ENCODE results near the gene PRF1.
"Not testable (repeated sequence)": the region's sequence is repeated elsewhere in the genome, so short reads cannot be mapped to it uniquely, and the experiment has no call there.

Gene PRF1

DNA sequence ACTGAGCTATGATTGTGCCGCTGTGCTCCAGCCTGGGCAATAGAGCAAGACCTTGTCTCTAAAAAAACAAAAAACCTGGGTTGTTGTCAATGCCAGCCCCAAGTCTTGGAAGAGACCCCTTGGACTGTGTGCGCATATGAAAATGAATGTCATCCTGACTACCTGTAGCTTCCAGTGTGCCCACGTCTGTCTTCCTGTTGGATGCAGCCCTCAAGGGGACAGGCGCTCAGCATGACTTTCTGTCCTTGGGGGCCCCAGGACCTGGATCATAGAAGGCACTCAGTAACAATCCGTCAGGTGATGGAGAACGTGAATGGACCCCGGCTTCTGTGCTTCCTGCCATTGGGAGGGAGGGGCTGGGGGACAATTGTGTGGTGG, 9.0 kb downstream of the PRF1 start:
- no peak for DNase-seq (ENCODE audit: low spot score)

DNA sequence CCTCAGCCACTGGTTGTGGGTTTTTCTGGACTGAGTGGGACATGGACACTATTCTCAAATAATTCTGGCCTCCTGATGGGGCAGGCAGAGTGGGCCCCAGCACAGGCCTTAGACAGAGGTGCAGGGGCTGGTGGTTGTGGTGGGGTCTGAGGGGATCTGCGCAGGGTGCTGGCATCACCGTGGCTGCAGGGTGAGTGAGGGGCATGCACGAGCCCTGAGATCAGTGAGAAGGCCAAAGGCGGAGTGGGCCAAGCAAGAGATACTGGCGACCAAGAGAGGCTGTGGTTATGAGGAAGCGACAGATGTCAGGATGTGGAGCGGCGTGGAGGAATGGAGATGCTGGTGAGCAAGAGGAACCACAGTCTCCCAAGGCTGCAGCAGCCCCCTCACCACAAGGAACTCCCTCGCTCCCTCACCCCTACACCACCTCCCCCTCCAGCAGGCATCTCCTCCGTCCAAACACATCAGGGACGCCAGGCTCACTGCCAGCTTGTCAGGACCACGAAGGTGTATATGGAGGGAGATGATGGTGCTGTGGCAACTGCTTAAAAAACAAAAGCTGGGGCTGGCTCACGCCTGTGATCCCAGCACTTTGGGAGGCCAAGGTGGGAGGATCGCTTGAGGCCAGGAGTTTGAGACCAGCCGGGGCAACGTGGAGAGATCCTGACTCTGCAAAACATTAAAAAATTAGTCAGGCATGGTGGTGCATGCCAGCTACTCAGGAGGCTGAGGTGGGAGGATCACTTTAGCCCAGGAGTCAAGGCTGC, 9.6 kb downstream of the PRF1 start:
- no peak for DNase-seq (ENCODE audit: low spot score)

DNA sequence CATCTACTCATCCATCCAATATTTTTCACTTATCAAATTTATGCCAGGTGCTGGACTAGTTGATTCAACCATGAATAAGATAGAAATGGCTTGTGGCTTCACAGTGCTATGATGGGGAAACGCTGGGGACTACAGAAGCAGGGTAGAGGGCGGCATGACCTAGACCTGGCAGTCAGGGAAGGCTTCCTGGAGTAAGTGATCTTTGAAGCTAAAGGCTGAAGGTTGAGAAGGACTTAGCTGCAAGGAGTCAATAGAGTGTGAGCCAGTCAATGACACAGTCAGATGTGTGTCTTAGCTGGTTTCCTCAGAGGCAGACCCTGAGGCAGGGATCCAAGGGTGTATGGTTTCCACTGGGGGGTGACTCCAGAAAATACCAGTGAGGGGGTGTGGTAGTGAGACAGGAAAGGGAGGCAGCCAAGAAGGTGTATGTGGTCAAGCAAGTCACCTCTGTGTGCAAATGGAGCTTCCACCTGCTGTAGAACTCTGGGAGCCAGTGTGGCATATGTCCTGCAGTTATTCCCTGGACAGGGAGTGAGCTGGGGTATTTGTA, 10.3 kb downstream of the PRF1 start:
- DNase-seq (ENCODE audit: low spot score), result no peak

DNA sequence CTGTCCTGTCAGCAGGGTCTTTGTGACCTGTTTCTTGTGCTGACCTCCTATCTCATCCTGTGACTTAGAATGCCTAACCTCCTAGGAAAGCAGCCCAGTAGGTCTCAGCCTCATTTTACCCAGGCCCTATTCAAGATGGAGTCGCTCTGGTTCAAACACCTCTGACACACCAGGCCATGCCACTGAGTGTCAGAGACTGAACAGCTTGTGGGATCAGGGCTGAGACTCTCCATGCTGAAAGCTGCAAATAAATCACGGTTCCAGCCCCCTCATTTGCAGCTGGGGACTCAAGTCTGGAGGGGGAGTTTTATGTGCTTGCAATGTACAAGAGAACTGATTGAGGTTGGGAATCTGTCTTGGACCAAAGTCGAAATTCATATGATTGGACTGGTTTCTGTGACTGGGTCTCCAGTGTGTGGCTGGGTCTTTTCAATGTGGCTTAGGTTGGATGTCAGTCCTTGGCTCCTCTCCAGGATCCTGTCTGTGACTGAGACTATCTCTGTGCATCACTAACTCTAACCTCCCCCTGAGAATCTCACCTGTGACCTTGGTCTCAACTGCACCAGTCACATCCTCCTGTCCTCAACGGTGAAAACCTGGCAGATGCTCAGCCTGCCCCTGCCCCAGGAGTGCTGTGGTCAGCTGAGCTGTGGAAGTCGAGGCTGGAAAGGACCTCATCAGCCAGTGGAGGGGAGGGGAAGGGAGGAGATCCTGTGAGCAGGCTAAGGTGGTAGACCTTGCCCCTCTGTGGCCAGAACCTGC, 11.7 kb downstream of the PRF1 start:
- no peak for DNase-seq (ENCODE audit: low spot score)

DNA sequence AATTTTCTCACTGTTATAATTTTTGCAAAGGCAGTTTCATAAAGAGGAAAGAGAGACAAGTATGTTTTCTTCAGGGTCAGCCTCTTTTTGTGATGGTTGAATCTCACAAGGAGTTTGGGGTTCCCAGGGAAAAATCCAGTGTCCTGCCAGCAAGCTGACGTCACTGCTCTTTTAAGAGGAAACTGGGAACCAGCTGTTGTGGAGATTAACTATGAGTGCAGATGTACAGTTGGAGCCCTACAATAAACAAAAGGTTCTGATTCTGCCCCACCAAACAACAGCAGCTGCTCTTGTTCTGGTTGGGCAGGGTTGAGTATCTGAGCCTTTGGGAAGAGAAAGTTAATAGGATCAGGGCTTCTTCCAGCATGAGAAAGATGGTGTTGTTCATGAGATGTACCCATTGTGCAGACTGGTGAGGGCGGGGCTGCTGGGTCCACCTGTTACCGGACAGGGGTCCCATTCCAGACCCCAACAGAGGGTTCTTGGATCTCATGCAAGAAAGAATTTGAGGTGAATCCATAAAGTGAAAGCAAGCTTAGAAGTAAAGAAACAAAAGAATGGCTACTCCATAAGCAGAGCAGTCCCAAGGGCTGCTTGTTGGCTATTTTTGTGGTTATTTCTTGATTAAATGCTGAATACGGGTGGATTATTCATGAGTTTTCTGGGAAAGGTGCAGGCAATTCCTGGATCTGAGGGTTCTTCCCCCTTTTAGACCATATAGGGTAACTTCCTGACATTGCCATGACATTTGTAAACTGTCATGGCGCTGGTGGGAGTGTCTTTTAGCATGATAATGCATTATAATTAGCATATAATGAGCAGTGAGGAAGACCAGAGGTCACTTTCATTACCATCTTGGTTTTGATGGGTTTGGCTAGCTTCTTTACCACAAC, 12.5 kb downstream of the PRF1 start:
- no peak for DNase-seq (ENCODE audit: low spot score)

DNA sequence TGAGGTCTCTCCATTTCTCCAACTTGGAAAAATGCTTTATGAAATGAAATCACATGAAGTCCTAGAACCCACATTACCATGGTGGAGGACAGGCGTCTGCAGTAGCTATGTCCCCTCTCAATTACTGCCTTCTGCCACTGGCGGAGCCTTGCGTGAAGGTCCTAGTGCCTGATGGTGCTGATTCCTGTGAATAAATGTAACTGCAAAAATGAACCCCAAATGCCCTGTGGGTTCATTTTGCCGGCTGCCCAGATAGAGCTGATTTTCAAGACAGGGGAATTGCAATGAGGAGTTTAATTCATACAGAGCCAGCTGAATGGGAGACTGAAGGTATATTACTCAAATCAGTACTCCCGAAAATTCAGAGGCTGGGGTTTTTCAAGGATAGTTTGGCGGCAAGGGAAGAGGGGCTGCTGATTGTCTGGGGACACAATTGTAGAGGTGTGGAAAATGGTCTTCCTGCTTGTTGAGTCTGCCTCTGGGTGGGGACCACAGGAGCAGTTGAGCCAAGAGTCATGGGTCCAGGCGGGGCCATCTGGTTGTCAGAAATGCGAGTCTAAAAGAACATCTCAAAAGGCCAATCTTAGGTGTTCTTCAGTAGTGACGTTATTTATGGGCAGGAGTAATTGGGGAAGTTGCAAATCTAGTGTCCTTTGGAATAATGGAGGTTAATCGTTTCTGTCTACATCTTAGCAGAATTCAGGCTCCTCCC, 13.5 kb downstream of the PRF1 start:
- DNase-seq (ENCODE audit: low spot score), result no peak

DNA sequence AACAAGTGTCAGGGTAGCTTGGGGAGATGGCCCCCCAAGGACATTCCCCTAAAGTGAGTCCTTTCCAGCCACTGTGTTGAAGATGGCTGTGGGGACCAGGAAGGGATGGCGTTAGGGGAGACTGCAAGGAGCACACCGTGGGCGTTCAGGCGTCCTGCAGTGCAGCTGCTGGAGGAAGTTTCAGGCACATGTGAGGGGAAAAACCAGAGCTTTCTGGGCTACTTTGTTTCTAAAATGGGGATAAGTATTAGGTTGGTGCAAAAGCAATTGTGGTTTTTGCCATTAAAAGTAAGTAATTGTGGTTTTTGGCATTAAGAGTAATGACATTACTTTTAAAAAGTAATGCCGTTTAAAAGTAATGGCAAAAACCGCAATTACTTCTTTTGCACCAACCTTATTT, 14.3 kb downstream of the PRF1 start:
- DNase-seq (ENCODE audit: low spot score), result no peak

DNA sequence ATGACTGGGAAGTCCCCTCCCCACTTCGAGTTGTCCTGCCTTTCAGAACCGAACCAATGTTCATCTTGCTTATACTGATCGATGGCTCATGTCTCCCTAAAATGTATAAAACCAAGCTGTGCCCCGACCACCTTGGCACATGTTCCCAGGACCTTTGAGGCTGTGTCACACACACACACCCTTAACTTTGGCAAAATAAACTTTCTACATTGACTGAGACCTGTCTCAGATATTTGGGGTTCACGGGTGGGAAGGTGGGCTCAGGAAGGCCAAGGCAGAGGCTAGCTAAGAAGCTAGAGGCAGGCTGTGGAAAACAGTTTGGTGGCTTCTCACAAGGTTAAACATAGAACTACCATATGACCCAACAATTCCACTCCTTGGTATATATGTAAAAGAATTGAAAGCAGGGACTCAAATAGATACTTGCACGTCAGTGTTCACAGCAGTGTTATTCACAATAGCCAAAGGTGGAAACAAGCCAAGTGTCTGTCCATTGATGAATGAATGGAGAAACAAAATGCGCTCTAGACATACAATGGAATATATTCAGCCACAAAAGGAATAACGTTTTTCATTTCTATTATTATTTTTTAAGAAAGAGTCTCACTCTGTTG, 15.4 kb downstream of the PRF1 start:
- no peak for DNase-seq (ENCODE audit: low spot score)

DNA sequence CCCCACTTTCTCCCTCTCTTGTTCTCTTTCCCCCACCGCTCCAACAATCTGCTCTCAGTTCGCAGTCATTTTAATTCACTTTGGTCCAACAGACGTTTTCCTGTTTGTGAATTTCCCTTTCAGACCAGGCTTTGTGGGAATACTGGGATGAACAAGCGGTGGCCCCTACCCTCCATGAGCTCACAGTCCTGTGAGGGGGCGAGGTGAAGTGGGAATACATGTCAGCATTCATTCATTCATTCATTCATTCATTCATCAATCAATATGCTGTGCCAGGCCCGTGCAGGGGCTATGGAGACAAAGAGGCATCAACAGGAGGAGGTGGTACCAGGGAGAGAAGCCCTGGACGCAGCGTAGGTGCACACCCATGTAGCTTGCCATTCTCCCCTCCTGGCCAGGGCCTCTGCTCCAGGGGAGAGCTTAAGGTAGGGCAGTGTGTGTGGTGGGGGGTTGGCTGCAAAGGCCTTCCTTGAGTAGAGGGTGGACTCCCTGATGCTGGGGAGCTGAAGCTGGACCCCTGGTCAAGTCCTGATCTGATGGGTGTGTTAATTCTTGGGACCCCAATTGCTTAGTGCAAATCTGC, 16.1 kb downstream of the PRF1 start:
- no peak for DNase-seq (ENCODE audit: low spot score)

DNA sequence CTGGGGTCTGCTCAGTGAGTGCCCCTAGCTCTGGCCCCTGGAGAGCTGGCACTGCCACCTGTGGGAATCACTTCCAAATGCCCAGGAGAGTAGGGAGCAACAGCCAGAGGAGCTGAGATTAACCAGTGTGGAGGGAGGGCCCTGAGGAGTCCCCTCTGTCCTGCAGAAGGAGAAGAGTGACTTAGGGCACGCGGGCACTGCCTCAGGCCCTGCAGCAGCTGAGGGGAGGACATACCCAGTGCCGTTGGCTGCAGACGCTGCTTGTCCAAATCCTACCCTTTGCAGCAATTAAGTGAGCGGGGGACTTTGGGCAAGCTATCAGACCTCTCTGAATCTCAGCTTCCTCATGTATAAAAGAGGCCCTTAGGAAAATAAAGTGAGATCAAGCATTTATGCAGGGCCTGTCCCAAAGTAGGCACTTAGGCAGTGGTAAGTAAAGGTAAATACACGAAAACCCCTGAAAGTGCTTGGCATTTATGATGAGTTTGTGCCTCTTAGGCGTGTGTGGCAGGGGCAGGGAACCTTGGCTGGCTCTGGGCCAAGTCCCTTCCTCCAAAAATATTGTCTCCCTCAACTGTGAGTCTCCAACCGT, 16.9 kb downstream of the PRF1 start:
- DNase-seq (ENCODE audit: low spot score), result no peak

DNA sequence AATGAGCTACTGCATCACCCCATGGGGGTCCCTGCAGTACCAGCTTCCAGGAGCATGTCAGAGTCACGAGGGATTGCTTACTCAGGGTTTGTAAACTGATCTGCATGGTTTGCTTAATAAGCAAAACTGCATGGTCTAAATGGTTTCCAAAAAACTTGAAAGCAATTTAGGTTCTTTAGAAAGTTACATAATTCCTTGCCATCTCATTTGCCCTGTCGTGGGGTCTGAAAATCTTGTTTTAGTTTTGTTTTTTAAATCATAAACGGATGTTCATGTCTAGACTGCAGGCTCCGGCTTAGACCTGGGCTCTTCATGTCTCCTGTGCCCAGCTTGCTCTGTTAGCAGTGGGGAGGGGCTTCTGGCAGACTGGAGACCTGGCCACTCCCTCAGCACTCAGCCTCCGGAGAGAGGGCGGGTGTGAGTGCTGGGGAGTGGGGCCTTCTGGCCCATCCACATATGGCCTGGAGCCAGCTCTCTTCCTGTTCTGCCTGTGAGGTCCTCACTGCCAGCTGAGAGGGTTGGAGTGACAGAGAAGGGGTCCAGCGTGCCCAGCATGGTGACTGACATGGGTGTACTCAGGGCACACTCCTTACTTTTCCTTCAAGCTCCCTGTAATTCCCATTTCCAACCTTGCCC, 17.5 kb downstream of the PRF1 start:
- no peak for DNase-seq (ENCODE audit: low spot score)

DNA sequence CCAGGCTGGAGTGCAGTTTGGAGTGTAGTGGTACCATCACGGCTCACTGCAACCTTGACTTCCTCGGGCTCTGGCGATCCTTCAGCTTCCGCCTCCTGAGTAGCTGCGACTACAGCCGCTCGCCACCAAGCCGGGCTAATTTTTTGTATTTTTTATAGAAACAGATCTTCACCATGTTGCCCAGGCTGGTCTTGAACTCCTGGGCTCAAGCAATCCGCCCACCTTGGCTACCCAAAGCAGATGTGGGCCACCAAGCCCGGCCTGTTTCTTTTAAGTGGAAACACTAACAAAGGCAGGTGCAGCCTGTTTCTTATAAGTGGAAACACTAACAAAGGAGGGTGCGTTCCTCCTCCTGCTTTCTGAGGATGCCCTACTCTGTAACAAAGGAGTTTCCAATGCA, 18.2 kb downstream of the PRF1 start:
- DNase-seq (ENCODE audit: low spot score), result no peak

DNA sequence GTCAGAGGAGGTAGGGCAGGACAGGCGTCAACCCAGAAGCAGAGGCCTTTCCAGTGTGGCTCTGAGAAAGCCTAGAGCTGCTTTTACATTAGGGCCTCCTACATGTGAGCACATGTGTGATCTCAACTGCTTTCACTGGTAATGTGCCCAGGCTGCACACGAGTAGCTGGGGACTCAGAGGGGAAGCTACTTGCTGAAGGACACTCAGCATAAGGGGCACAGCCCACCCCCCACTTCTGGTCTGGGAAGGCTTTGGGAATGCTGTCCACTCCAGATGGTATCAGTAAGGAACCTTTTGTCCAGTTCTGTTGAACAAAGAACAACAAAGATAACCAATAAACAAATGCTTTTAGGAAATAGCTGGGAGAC, 18.9 kb downstream of the PRF1 start:
- DNase-seq (ENCODE audit: low spot score), result no peak

DNA sequence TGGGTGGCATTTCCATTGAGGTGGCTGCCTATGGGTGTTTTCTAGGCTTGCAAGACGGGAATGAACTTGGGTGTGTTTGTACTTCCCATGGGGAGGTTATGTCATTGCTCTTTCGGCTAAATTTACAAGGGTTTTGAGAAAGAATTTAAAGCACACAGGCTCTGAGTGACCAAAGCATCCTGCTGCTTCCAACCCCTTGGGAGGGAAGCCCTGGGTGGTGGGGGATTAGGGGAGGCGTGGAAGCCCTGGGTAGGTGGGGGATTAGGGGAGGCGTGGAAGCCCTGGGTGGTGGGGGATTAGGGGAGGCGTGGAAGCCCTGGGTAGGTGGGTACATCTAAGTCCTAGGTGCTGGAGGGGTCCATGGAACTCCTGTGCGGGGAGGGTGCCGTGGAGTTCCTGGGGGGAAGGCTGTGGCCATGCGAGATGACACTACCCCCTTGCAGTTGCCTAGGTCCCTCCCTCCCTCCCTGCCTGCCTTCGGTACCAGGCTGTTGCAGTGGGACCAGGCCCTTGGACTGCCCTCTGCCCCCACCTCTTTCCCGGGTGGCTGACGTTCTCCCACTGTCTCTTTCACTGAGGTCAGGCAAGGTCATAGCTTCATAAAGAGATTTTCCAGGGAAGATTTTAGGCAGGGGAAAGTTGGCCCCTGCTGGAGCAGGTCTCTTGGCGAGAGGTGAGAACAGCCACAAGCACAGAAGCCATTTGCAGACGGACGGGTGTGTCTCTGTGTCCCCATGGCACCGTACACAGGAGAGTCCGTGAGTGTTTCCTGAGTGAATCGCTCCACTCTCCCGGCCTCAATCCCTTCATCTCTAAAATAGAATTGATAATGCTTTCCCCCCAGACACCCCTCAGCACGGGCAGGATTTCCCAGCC, 19.5 kb downstream of the PRF1 start:
- DNase-seq (ENCODE audit: low spot score), result no peak

DNA sequence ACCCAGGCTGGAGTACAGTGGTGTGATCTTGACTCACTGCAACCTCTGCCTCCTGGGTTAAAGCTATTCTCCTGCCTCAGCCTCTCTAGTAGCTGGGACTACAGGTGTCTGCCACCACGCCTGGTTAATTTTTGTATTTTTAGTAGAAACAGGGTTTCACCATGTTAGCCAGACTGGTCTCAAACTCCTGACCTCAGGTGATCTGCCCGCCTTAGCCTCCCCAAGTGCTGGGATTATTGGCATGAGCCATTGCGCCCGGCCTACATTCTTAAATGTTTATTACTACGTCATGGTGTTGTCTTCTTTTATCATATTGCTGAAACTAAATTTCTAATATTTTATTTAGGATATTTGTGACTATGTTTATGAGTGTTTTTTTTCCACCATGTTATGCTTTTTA, 21.4 kb downstream of the PRF1 start:
- DNase-seq (ENCODE audit: low spot score), result not testable (repeated sequence)

DNA sequence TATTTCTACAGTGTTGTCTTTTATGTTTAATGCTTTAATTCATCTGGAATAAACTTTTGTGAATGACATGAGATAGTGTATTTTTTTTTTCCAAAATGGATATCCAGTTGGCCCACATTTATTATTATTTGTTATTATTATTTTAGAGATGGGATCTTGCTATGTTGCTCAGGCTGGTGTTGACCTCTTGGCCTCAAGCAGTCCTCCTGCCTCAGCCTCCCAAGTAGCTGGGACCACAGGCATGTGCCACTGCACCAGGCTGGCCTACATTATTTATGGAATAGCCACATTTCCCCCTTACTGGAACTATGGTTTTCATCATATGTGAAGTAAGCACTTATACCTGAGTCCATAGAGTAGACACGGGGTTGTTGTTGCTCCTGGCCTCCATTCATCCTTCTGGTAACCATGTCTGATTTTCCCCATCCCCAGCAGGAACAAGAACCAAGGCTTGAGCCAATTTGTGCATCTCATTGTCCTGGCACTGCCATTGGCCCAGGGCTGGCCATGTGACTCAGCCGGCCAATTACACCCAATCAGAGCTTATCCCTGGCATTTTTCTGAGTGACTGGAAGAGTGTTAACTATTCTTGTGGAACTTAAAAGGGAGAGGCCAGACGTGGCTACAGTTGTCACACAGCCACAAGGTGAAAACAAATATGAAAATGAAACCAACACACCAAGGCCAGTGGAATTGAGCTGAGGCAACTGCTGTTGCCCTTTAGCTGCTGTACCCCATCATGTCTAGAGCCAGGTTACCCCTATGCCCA, 23.1 kb downstream of the PRF1 start:
- no peak for DNase-seq (ENCODE audit: low spot score)

DNA sequence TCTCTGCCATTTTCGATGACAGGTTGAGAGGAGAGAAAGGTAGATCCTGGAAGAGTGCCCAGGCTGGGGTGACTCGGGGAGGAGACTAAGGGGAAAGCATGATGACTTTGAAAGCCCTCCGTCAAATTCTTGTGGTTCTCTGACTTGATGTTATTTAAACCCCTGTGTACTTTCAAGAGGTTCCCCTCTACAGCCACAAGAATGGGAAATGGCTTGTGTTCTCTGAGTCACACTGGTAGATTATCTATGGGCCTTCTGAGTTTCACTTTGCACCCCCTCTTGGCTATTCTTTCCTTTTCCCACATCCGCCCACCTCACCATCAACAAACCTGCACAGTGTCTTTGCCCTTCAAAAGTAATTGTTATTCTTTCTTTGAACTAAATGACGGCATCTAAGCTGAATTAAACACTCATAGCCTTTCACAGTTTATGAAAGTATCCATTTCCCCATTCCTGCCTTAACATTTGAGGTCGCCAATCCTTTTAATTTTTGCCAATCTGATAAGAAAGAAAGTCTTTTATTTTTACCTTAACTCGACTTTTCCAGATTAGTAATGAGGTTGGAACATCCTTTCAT, 24.1 kb downstream of the PRF1 start:
- DNase-seq (ENCODE audit: low spot score), result peak; percentile 36
